ENCODE results near the gene KLHL21. TPM values are rescaled to one million over a fixed set of nuclear protein-coding genes. Genes with fewer than 3 reads are reported as not detected.
"Not testable (repeated sequence)": the region's sequence is repeated elsewhere in the genome, so short reads cannot be mapped to it uniquely, and the experiment has no call there.

KLHL21 gene
- polyA plus RNA-seq (ENCODE audit: insufficient read length) = 45.8 TPM

GRCh38 chr1:6602669-6603237, at the start of gene KLHL21:
Gene KLHL21, minus strand, starts transcription at chr1:6602869. Its CDS starts 52 bp downstream, at chr1:6602817.
- peak; percentile 91 for DNase-seq

GRCh38 chr1:6651909-6652308, 49.2 kb upstream of the KLHL21 start:
- DNase-seq = no peak

GRCh38 chr1:6648556-6648955, 45.9 kb upstream of the KLHL21 start:
- no peak for DNase-seq

- DNase-seq = peak; percentile 34
Observed at GRCh38 chr1:6646499-6647148, 44.0 kb upstream of the KLHL21 start.

GRCh38 chr1:6645018-6645417, 42.3 kb upstream of the KLHL21 start:
- no peak for DNase-seq

- not testable (repeated sequence) for DNase-seq
Observed at GRCh38 chr1:6640867-6641266, 38.2 kb upstream of the KLHL21 start.

- peak; percentile 82 for DNase-seq
Observed at GRCh38 chr1:6638226-6638625, 35.6 kb upstream of the KLHL21 start.

- DNase-seq = no peak
Observed at GRCh38 chr1:6637770-6638169, 35.1 kb upstream of the KLHL21 start.

GRCh38 chr1:6636778-6637177, 34.1 kb upstream of the KLHL21 start:
- DNase-seq = not testable (repeated sequence)

- DNase-seq = no peak
Observed at GRCh38 chr1:6635910-6636760, 33.5 kb upstream of the KLHL21 start.

- DNase-seq = no peak
Observed at GRCh38 chr1:6635161-6635909, 32.7 kb upstream of the KLHL21 start.

GRCh38 chr1:6634371-6635052, 31.8 kb upstream of the KLHL21 start:
- peak; percentile 37 for DNase-seq

GRCh38 chr1:6632588-6633514, 30.2 kb upstream of the KLHL21 start:
- DNase-seq = no peak

- DNase-seq = no peak
Observed at GRCh38 chr1:6631058-6631457, 28.4 kb upstream of the KLHL21 start.

- no peak for DNase-seq
Observed at GRCh38 chr1:6630027-6630426, 27.4 kb upstream of the KLHL21 start.

GRCh38 chr1:6628971-6629479, 26.4 kb upstream of the KLHL21 start:
- no peak for DNase-seq

GRCh38 chr1:6627841-6628545, 25.3 kb upstream of the KLHL21 start:
- peak; percentile 33 for DNase-seq

- no peak for DNase-seq
Observed at GRCh38 chr1:6627031-6627430, 24.4 kb upstream of the KLHL21 start.

- DNase-seq = peak; percentile 30
Observed at GRCh38 chr1:6625584-6626149, 23.0 kb upstream of the KLHL21 start.
